PC-3 (cell line): ENCODE measurements around the gene PPARGC1A. TPM values are rescaled to one million over a fixed set of nuclear protein-coding genes. Genes with fewer than 3 reads are reported as not detected.

Source experiments
- ATAC-seq: fragments of 200-7000 bp; cut with Tn5 transposase; 2 replicates; pipeline ENCODE4 v1.9.1; 2020; ENCODE audit warnings: mild to moderate bottlenecking, moderate library complexity
- BruUV-seq: library from RNA; stranded (reverse); fragments of 400-500 nt; replicated peaks from 2 replicates; lab custom pipeline; 2021; lab: Mats Ljungman, UMichigan
- CTCF ChIA-PET: fragments of 300-600 bp; sonication (Branson Sonifier 250); formaldehyde crosslinking; loops from one replicate; lab custom pipeline; 2022; ENCODE audit warnings: antibody characterized with exemption; lab: Charles Lee
- POLR2A ChIA-PET: fragments of 300-600 bp; sonication (Branson Sonifier 250); formaldehyde crosslinking; loops from one replicate; lab custom pipeline; 2022; ENCODE audit warnings: antibody characterized with exemption; ENCODE audit not compliant: unreplicated experiment; lab: Charles Lee
- DNase-seq: peaks from one replicate; pipeline ENCODE4 v3.0.0-alpha.2; 2015
- H2AFZ ChIP-seq: fragments of 300-600 bp; sonication (generic); 2 replicates; pipeline ENCODE4 v1.6.0; 2016; ENCODE audit warnings: antibody characterized with exemption, low read length
- H3F3A ChIP-seq: fragments of 300-600 bp; sonication (generic); one replicate; pipeline ENCODE4 v1.6.0; 2017; ENCODE audit warnings: antibody characterized with exemption, low read length, control low read depth, mild to moderate bottlenecking; ENCODE audit not compliant: unreplicated experiment
- H3K27ac ChIP-seq: fragments of 300-600 bp; sonication (generic); 2 replicates; pipeline ENCODE4 v1.5.1; 2016; ENCODE audit warnings: mild to moderate bottlenecking, low read length
- H3K27me3 ChIP-seq: fragments of 300-600 bp; sonication (generic); 2 replicates; pipeline ENCODE4 v1.6.1; 2016; ENCODE audit warnings: low read length, mixed read lengths
- H3K36me3 ChIP-seq: fragments of 300-600 bp; sonication (generic); 2 replicates; pipeline ENCODE4 v1.6.1; 2016; ENCODE audit warnings: low read depth, mixed run types, low read length, mixed read lengths
- H3K4me1 ChIP-seq: fragments of 300-600 bp; sonication (generic); 2 replicates; pipeline ENCODE4 v1.5.1; 2016; ENCODE audit warnings: low read length; ENCODE audit not compliant: insufficient read depth
- H3K4me2 ChIP-seq: fragments of 300-600 bp; sonication (generic); 2 replicates; pipeline ENCODE4 v1.6.0; 2016; ENCODE audit warnings: low read length
- H3K4me3 ChIP-seq: fragments of 300-600 bp; sonication (generic); 2 replicates; pipeline ENCODE4 v1.5.1; 2016; ENCODE audit warnings: mild to moderate bottlenecking, low read length, mixed read lengths
- H3K79me2 ChIP-seq: fragments of 300-600 bp; sonication (generic); 2 replicates; pipeline ENCODE4 v1.6.1; 2017; ENCODE audit warnings: low read length, mixed read lengths
- H3K9ac ChIP-seq: fragments of 300-600 bp; sonication (generic); 2 replicates; pipeline ENCODE4 v1.6.0; 2016; ENCODE audit warnings: mild to moderate bottlenecking, low read length
- H3K9me2 ChIP-seq: fragments of 300-600 bp; sonication (generic); replicated peaks from 2 replicates; pipeline ENCODE4 v1.6.1; 2016; ENCODE audit warnings: mixed run types, low read length, mixed read lengths
- H3K9me3 ChIP-seq: fragments of 300-600 bp; sonication (generic); 2 replicates; pipeline ENCODE4 v1.6.1; 2016; ENCODE audit warnings: low read length, mixed read lengths
- H4K20me1 ChIP-seq: fragments of 300-600 bp; sonication (generic); 2 replicates; pipeline ENCODE4 v1.6.1; 2016; ENCODE audit warnings: low read length, mixed read lengths
- CTCF ChIP-seq: fragments of 300-600 bp; sonication (generic); conservative IDR thresholded peaks from 2 replicates; pipeline ENCODE4 v1.5.1; 2017; ENCODE audit warnings: antibody characterized with exemption, low read depth, mild to moderate bottlenecking, low read length
- EZH2 ChIP-seq: fragments of 300-600 bp; sonication (generic); IDR thresholded peaks from one replicate; pipeline ENCODE4 v1.6.1; 2017; ENCODE audit warnings: antibody characterized with exemption, mild to moderate bottlenecking, low read length; ENCODE audit not compliant: unreplicated experiment
- EZH2phosphoT487 ChIP-seq: fragments of 300-600 bp; sonication (generic); IDR thresholded peaks from 2 replicates; pipeline ENCODE4 v1.6.1; 2018; ENCODE audit warnings: mild to moderate bottlenecking, antibody characterized with exemption, low read length, borderline replicate concordance
- intact Hi-C: fragments of 100-400 bp; cut with micrococcal nuclease; formaldehyde crosslinking; loops from 2 replicates; pipeline ENCODE4 v1.9.0; 2023
- total RNA-seq: library from RNA; depleted of rRNA; stranded (reverse); fragments of >200 nt; gene quantifications from 2 replicates; pipeline ENCODE4 v1.2.3, GENCODE V29; 2014

The PPARGC1A gene
- total RNA-seq, 1 experiment from 2014 or later: not detected

DNA sequence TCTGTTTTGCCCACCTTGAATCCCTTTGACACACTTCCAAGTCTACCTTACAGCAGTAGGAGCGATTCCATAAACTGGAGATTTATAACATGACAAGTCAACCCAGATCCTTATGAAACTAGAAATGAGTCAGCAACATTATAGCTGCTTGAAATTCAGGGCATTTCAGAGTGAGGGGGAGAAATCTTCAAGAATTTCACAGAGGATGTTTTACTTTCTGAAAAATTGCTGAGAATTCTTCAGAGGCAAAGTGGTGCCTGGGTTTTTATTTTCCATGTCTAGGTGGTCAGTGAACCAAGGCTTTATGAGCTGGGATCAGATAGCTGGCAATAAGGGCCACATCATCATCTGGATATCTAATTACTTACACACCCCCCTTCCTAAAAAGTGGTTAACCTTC, 119.8 kb downstream of the PPARGC1A start:
- no peak for TF ChIP-seq EZH2phosphoT487
- no peak for TF ChIP-seq EZH2
- no peak for TF ChIP-seq CTCF
- Histone ChIP-seq H3K4me1 (no peaks in the 10 kb centered on the region), H3K4me3 (no peak overlapping the region), H4K20me1 (no peaks in the 10 kb centered on the region), H3K9me2 (no peaks in the 10 kb centered on the region), H3F3A (no peaks in the 10 kb centered on the region), H2AFZ (no peak overlapping the region), H3K79me2 (no peaks in the 10 kb centered on the region), H3K9me3 (no peaks in the 10 kb centered on the region), H3K27ac (no peak overlapping the region), H3K9ac (no peak overlapping the region), H3K4me2 (no peak overlapping the region), H3K36me3 (no peaks in the 10 kb centered on the region), H3K27me3 (no peaks in the 10 kb centered on the region)
- no peak for ATAC-seq
- POLR2A ChIA-PET: interaction anchor here (0.6 kb wide), 1 partner anchor 433 kb away, joined by 3 read pairs; no protein-coding TSS in a partner anchor
- no peak for DNase-seq
- no TSS peak for BruUV-seq
- intact Hi-C loops: no loop called here
- CTCF ChIA-PET: no interaction called here

DNA sequence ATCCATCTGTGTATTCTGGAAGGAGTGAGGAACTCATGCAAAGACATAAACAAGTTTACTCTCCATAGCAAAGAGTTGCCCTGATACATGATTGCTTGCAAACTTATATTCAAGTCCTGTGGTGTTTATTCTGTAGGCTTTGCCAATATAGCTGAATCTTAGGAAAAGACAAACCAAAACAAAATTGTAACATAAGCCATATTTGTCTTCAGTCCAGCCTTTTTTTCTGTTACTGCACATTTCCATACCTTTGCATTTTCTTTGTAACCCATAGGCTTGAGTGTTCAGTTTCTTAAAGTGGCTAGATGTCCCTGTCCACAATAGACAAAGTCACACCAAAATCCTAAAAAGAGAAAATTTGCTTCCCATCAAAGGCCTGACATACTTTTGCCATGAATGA, 120.4 kb downstream of the PPARGC1A start:
- H3K27ac ChIP-seq: no peak overlapping the region
- H3K36me3 ChIP-seq: no peaks in the 10 kb centered on the region
- intact Hi-C loops: no loop called here
- H3K4me3 ChIP-seq: no peak overlapping the region
- CTCF ChIA-PET: no interaction called here
- H4K20me1 ChIP-seq: no peaks in the 10 kb centered on the region
- no peaks in the 10 kb centered on the region for H3K4me1 ChIP-seq
- no peak overlapping the region for H3K4me2 ChIP-seq
- no peaks in the 10 kb centered on the region for H3K9me3 ChIP-seq
- H2AFZ ChIP-seq: no peak overlapping the region
- no peaks in the 10 kb centered on the region for H3F3A ChIP-seq
- H3K79me2 ChIP-seq: no peaks in the 10 kb centered on the region
- no peaks in the 10 kb centered on the region for H3K27me3 ChIP-seq
- H3K9ac ChIP-seq: no peak overlapping the region
- ATAC-seq: no peak
- POLR2A ChIA-PET: no interaction called here
- no TSS peak for BruUV-seq
- H3K9me2 ChIP-seq: no peaks in the 10 kb centered on the region
- TF ChIP-seq EZH2phosphoT487 (no peak), CTCF (no peak), EZH2 (no peak)
- DNase-seq: no peak

- Histone ChIP-seq H2AFZ (no peak overlapping the region), H4K20me1 (no peaks in the 10 kb centered on the region), H3K4me2 (no peak overlapping the region), H3K9me3 (no peaks in the 10 kb centered on the region), H3K79me2 (no peaks in the 10 kb centered on the region), H3K36me3 (no peaks in the 10 kb centered on the region), H3F3A (no peaks in the 10 kb centered on the region), H3K27ac (no peak overlapping the region), H3K4me1 (no peaks in the 10 kb centered on the region), H3K9ac (no peak overlapping the region), H3K4me3 (no peak overlapping the region), H3K27me3 (no peaks in the 10 kb centered on the region), H3K9me2 (no peaks in the 10 kb centered on the region)
- ATAC-seq (no peak), DNase-seq (no peak)
- intact Hi-C loops: no loop called here
- ChIA-PET POLR2A (no interaction called here), CTCF (no interaction called here)
- BruUV-seq: no TSS peak
- TF ChIP-seq CTCF: no peak
- TF ChIP-seq EZH2phosphoT487: no peak
- TF ChIP-seq EZH2: no peak
Measured at GRCh38 chr4:23768541-23768940, 121.3 kb downstream of the PPARGC1A start.
